GM23248 (cell line): ENCODE results near the gene GAGE12J.

Source experiments
- EZH2 ChIP-seq: fragments of 200-600 bp; sonication (generic); IDR thresholded peaks from 2 replicates; pipeline ENCODE4 v1.6.1; 2018; ENCODE audit warnings: antibody characterized with exemption, mild to moderate bottlenecking; ENCODE audit not compliant: insufficient read depth, poor library complexity, severe bottlenecking
- EZH2phosphoT487 ChIP-seq: fragments of 200-600 bp; sonication (generic); IDR thresholded peaks from 2 replicates; pipeline ENCODE4 v1.6.1; 2018; ENCODE audit warnings: antibody characterized with exemption, moderate library complexity, mild to moderate bottlenecking, low read depth; ENCODE audit not compliant: insufficient read depth

DNA sequence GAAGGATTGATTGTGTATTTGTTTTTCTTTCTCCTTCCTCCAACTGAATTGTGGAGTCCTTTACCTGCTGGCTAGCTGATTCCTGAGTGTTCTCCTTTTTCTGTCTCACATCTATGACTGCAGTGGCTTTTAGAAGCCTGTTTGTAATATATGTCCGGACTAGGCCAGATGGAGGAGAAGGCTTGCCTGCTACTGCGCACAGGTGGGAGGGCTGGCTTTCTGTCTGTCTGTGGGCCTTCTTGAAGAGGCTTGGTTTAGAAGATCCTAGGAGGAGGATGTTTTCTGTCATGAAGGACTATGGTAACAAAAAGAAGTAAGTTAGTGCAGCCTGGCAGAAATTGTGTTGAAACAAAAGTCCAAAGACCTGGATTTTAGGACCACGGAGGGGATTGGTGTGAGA lies 43.8 kb upstream of the GAGE12J start:
- TF ChIP-seq EZH2phosphoT487 = no peak
- no peak for TF ChIP-seq EZH2
